ENCODE results near the gene GIGYF1. TPM values are rescaled to one million over a fixed set of nuclear protein-coding genes. Genes with fewer than 3 reads are reported as not detected.
A peak's percentile ranks its signal among the peaks of the same experiment; 100 is the strongest.

GIGYF1 gene
- total RNA-seq, 1 experiment from 2014 or later: 47.4 TPM

DNA sequence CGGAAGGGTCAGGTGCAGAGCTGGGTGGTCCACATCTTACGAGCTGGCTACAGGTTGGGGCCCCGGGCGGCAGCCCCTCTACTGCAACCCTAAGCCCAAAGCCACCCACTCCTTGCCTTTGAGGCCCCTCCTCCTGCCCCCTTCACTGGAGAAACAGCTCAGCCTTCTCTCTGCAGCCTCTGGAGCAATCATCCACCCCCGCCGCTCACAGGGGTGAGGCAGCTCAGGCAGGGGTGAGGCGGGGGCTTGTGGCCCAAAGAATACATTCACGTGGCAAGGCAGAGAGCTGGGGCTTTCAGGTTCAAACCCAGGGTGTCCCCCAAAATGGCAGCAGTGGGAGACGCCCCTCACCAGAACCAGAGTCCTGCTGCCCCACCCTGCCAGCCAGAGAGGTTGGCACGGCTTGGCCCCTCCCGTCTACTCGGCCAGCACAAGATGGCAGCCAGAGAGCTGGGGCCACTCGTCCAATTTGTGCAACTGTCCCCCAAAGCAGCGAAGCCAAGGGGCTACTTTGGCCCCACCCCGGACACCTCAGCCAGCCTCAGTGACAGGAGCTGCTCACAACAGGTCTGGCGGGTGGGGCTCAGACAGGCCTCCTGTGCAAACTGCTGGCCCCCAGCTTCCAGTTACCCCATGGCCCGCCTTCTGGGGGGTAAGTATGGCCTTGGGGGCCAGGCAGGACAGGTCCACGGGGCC lies 13.3 kb downstream of the GIGYF1 start:
- H3K36me3 ChIP-seq (ENCODE audit: insufficient read depth, low read length, poor library complexity, severe bottlenecking): peaks cover 88% of the 10 kb centered on the region
- intact Hi-C loops (cut with micrococcal nuclease; ENCODE audit: unreplicated experiment): no loop called here
- POLR2A ChIA-PET (ENCODE audit: low non-redundant PET): interaction anchor here (0.6 kb wide), 1 partner anchor 48 kb away, joined by 13 read pairs; no protein-coding TSS in a partner anchor
- no peak for TF ChIP-seq EZH2 (IDR thresholded peaks at IDR 0.05; ENCODE audit: borderline replicate concordance, low read depth, low read length, poor library complexity, severe bottlenecking)
- no peak for TF ChIP-seq CTCF (conservative IDR thresholded peaks at IDR 0.05; ENCODE audit: low read depth, low read length)
- no peak for DNase-seq (ENCODE audit: low spot score)
- H3K4me3 ChIP-seq (ENCODE audit: low read depth, low read length, poor library complexity, severe bottlenecking): no peak overlapping the region
- peak overlapping the region; percentile 30 for H3K27ac ChIP-seq (ENCODE audit: low read depth, low read length, poor library complexity, severe bottlenecking)
- BruUV-seq (replicated peaks): no TSS peak
- no peaks in the 10 kb centered on the region for H3K9me3 ChIP-seq (ENCODE audit: low read depth, low read length, poor library complexity, severe bottlenecking)
- no peaks in the 10 kb centered on the region for H3K27me3 ChIP-seq (replicated peaks; ENCODE audit: insufficient read depth, low read depth, low read length, poor library complexity)
- CTCF ChIA-PET: interaction anchor here (1.1 kb wide), 1 partner anchor 12 kb away, joined by 6 read pairs; no protein-coding TSS in a partner anchor
- H3K4me1 ChIP-seq (ENCODE audit: insufficient read depth, low read length, poor library complexity, severe bottlenecking): peaks cover 13% of the 10 kb centered on the region

GRCh38 chr7:100679927-100680575 lies 14.0 kb downstream of the GIGYF1 start:
- no peak overlapping the region for H3K4me3 ChIP-seq (ENCODE audit: low read depth, low read length, poor library complexity, severe bottlenecking)
- TF ChIP-seq CTCF (conservative IDR thresholded peaks at IDR 0.05; ENCODE audit: low read depth, low read length): no peak
- no peak for TF ChIP-seq EZH2 (IDR thresholded peaks at IDR 0.05; ENCODE audit: borderline replicate concordance, low read depth, low read length, poor library complexity, severe bottlenecking)
- peaks cover 82% of the 10 kb centered on the region for H3K36me3 ChIP-seq (ENCODE audit: insufficient read depth, low read length, poor library complexity, severe bottlenecking)
- ChIA-PET POLR2A (ENCODE audit: low non-redundant PET) (interaction anchor here (0.6 kb wide), 1 partner anchor 47 kb away, joined by 13 read pairs; no protein-coding TSS in a partner anchor), CTCF (interaction anchor here (1.1 kb wide), 1 partner anchor 12 kb away, joined by 6 read pairs; no protein-coding TSS in a partner anchor)
- no peak for DNase-seq (ENCODE audit: low spot score)
- intact Hi-C loops (cut with micrococcal nuclease; ENCODE audit: unreplicated experiment): loop anchor here (10.0 kb wide), 1 partner anchor 95 kb away; the partner anchor contains the start of genes FBXO24 and LRCH4
- H3K27me3 ChIP-seq (replicated peaks; ENCODE audit: insufficient read depth, low read depth, low read length, poor library complexity): no peaks in the 10 kb centered on the region
- no peaks in the 10 kb centered on the region for H3K9me3 ChIP-seq (ENCODE audit: low read depth, low read length, poor library complexity, severe bottlenecking)
- peaks cover 13% of the 10 kb centered on the region for H3K4me1 ChIP-seq (ENCODE audit: insufficient read depth, low read length, poor library complexity, severe bottlenecking)
- H3K27ac ChIP-seq (ENCODE audit: low read depth, low read length, poor library complexity, severe bottlenecking): peak overlapping the region; percentile 30
- no TSS peak for BruUV-seq (replicated peaks)

GRCh38 chr7:100679129-100679926 lies 14.7 kb downstream of the GIGYF1 start:
- no peak for DNase-seq (ENCODE audit: low spot score)
- Histone ChIP-seq H3K4me1 (ENCODE audit: insufficient read depth, low read length, poor library complexity, severe bottlenecking) (peaks cover 13% of the 10 kb centered on the region), H3K36me3 (ENCODE audit: insufficient read depth, low read length, poor library complexity, severe bottlenecking) (peaks cover 75% of the 10 kb centered on the region), H3K9me3 (ENCODE audit: low read depth, low read length, poor library complexity, severe bottlenecking) (no peaks in the 10 kb centered on the region), H3K27ac (ENCODE audit: low read depth, low read length, poor library complexity, severe bottlenecking) (peak overlapping the region; percentile 19), H3K27me3 (replicated peaks; ENCODE audit: insufficient read depth, low read depth, low read length, poor library complexity) (no peaks in the 10 kb centered on the region), H3K4me3 (ENCODE audit: low read depth, low read length, poor library complexity, severe bottlenecking) (no peak overlapping the region)
- TSS peak; percentile 44 for BruUV-seq (replicated peaks)
- ChIA-PET CTCF (no interaction called here), POLR2A (ENCODE audit: low non-redundant PET) (no interaction called here)
- TF ChIP-seq CTCF (conservative IDR thresholded peaks at IDR 0.05; ENCODE audit: low read depth, low read length) (no peak), EZH2 (IDR thresholded peaks at IDR 0.05; ENCODE audit: borderline replicate concordance, low read depth, low read length, poor library complexity, severe bottlenecking) (no peak)
- intact Hi-C loops (cut with micrococcal nuclease; ENCODE audit: unreplicated experiment): loop anchor here (10.0 kb wide), 1 partner anchor 95 kb away; the partner anchor contains the start of genes FBXO24 and LRCH4
